T-helper 2 cell treated with Interferon-gamma antibody and Interleukin-4, amounts not matched to agents 100 ng/mL and 5 ng/mL, for 36 hours (primary cell): ENCODE data around the gene GRAMD2B. TPM values are rescaled to one million over a fixed set of nuclear protein-coding genes. Genes with fewer than 3 reads are reported as not detected.

Experiments
- intact Hi-C: fragments of 100-400 bp; cut with micrococcal nuclease; formaldehyde crosslinking; loops from one replicate; pipeline ENCODE4 v1.15.1; 2023
- total RNA-seq: library from RNA; stranded (reverse); gene quantifications from 2 replicates; pipeline ENCODE4 v1.2.3, GENCODE V29; 2022

GRAMD2B gene
- total RNA-seq, 1 donor from 2014 or later: 5.2 TPM

GRCh38 chr5:126535856-126536545, 112.8 kb downstream of the GRAMD2B start:
- intact Hi-C loops: no loop called here

- intact Hi-C loops: no loop called here
Observed at GRCh38 chr5:126536874-126537273, 113.7 kb downstream of the GRAMD2B start.

DNA sequence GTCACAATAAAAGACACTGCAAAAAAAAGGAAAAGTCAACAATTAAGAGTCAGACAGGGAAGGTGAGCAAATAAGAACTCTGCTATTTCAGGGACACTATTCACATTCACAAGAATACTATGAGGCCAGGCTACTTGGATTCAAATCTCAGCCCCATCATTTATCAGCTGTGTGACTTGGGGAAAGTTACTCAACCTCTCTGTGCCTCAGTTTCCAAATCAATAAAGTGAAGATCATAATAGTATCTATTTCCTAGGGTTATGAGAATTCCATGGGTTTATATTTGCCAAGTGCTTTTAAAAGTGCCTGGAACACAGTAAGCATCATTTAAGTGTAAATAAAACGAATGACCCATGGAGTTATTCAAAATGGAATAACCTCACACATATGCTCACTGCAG, 115.4 kb downstream of the GRAMD2B start:
- intact Hi-C loops: no loop called here

DNA sequence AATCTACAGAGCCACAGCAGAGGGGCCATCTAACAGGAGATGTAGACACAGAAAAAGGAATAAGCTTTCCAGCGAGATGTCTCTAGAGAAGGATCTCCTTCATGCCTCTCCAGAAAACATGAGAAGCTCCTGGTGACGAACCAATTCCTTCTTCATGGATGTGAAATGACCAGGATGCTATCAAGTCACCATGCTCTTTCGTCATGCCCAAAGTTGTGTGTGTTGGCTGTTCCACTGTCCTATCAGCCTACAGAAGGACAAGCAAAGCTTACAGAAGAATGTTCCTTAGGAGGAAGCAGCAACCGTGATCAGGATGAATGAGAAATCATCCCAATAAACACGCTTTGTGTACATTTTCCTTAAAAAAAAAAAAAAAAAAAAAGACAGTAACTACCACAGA, 117.4 kb downstream of the GRAMD2B start:
- intact Hi-C loops: loop anchor here (5.0 kb wide), 1 partner anchor 952 kb away; no protein-coding TSS in a partner anchor

GRCh38 chr5:126542441-126542840, 119.2 kb downstream of the GRAMD2B start:
- intact Hi-C loops: loop anchor here (5.0 kb wide), 1 partner anchor 950 kb away; no protein-coding TSS in a partner anchor

DNA sequence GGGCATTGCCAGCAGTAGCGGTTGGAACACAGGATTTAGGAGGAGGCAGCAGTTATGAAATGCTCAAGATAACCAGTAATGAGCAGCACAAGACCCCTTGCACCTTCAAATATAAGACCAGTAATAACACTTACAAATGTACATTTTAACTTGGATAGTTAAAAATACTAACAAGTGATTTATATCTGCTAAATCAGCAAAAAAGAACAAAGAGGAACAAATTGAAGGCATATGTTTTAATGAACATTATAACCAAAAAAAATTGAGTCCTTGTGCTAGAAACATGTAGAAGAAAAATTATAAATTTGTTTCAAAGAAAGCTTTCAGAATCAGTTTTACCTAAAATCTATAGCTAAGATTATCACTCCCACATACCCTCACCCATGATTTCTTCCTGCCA, 119.8 kb downstream of the GRAMD2B start:
- intact Hi-C loops: loop anchor here (5.0 kb wide), 1 partner anchor 949 kb away; no protein-coding TSS in a partner anchor

- intact Hi-C loops: loop anchor here (5.0 kb wide), 1 partner anchor 949 kb away; no protein-coding TSS in a partner anchor
Observed at GRCh38 chr5:126543660-126544059, 120.5 kb downstream of the GRAMD2B start.

Other genes starting within 250 kb of the GRAMD2B start
- gene ALDH7A1, start 171.8 kb downstream of the GRAMD2B start, total RNA-seq: 0.89 and 1.4 TPM in 2 replicates
- 34.6 and 42.7 TPM in 2 replicates for gene PHAX, start 177.5 kb downstream of the GRAMD2B start, total RNA-seq